Renal cortical epithelial cell (primary cell): Measurements from ENCODE around the gene TXNRD1. TPM values are rescaled to one million over a fixed set of nuclear protein-coding genes. Genes with fewer than 3 reads are reported as not detected.
"Not testable (repeated sequence)": the region's sequence is repeated elsewhere in the genome, so short reads cannot be mapped to it uniquely, and the experiment has no call there.

ENCODE experiments used
- DNase-seq: peaks from one replicate; pipeline ENCODE4 v3.0.0-alpha.2; 2011; ENCODE audit warnings: low read depth
- total RNA-seq: library from RNA; depleted of rRNA; stranded (reverse); fragments of >200 nt; gene quantifications from 2 replicates; pipeline ENCODE4 v1.2.3, GENCODE V29; 2014

TXNRD1 gene
- total RNA-seq, 1 donor from 2014 or later: 151 TPM

GRCh38 chr12:104304261-104305009 lies 88.9 kb downstream of the TXNRD1 start:
- DNase-seq: no peak

GRCh38 chr12:104305349-104305748 lies 89.8 kb downstream of the TXNRD1 start:
- no peak for DNase-seq

- DNase-seq: no peak
Observed at GRCh38 chr12:104306376-104306775, 90.8 kb downstream of the TXNRD1 start.

- no peak for DNase-seq
Observed at GRCh38 chr12:104306943-104307654, 91.5 kb downstream of the TXNRD1 start.

- DNase-seq: no peak
Observed at GRCh38 chr12:104307655-104308000, 92.0 kb downstream of the TXNRD1 start.

GRCh38 chr12:104309446-104309993 lies 93.9 kb downstream of the TXNRD1 start:
- no peak for DNase-seq

- no peak for DNase-seq
Observed at GRCh38 chr12:104310751-104311633, 95.4 kb downstream of the TXNRD1 start.

- no peak for DNase-seq
Observed at GRCh38 chr12:104312202-104312601, 96.6 kb downstream of the TXNRD1 start.

GRCh38 chr12:104312654-104313053 lies 97.1 kb downstream of the TXNRD1 start:
- DNase-seq: no peak

- DNase-seq: no peak
Observed at GRCh38 chr12:104313568-104314241, 98.1 kb downstream of the TXNRD1 start.

GRCh38 chr12:104314242-104314614 lies 98.6 kb downstream of the TXNRD1 start:
- no peak for DNase-seq

- no peak for DNase-seq
Observed at GRCh38 chr12:104315326-104316224, 100.0 kb downstream of the TXNRD1 start.

- no peak for DNase-seq
Observed at GRCh38 chr12:104316936-104317335, 101.4 kb downstream of the TXNRD1 start.

- DNase-seq: no peak
Observed at GRCh38 chr12:104317538-104318210, 102.1 kb downstream of the TXNRD1 start.

GRCh38 chr12:104319028-104319427 lies 103.4 kb downstream of the TXNRD1 start:
- DNase-seq: no peak

- no peak for DNase-seq
Observed at GRCh38 chr12:104319918-104320626, 104.5 kb downstream of the TXNRD1 start.

- no peak for DNase-seq
Observed at GRCh38 chr12:104320627-104321024, 105.0 kb downstream of the TXNRD1 start.

GRCh38 chr12:104321949-104322348 lies 106.4 kb downstream of the TXNRD1 start:
- no peak for DNase-seq

- not testable (repeated sequence) for DNase-seq
Observed at GRCh38 chr12:104322533-104322932, 107.0 kb downstream of the TXNRD1 start.
